GM18511 (cell line): ENCODE results near the gene FREM2.

ENCODE experiments used
- ATAC-seq: cut with Tn5 transposase; IDR thresholded peaks from one replicate; pipeline ENCODE4 v1.9.1; 2021; ENCODE audit warnings: mild to moderate bottlenecking, moderate library complexity; ENCODE audit not compliant: unreplicated experiment

FREM2 gene

GRCh38 chr13:38753878-38754277 is 67.0 kb downstream of the FREM2 start:
- no peak for ATAC-seq

- no peak for ATAC-seq
These were observed 68.9 kb downstream of the FREM2 start for GRCh38 chr13:38755793-38756192.

GRCh38 chr13:38758277-38758676 is 71.4 kb downstream of the FREM2 start:
- no peak for ATAC-seq

- no peak for ATAC-seq
These were observed 72.5 kb downstream of the FREM2 start for GRCh38 chr13:38759390-38759789.

- ATAC-seq, result no peak
These were observed 76.8 kb downstream of the FREM2 start for GRCh38 chr13:38763446-38764381.

GRCh38 chr13:38766799-38767198 is 79.9 kb downstream of the FREM2 start:
- ATAC-seq, result no peak

GRCh38 chr13:38767506-38768265 is 80.8 kb downstream of the FREM2 start:
- ATAC-seq, result no peak

- no peak for ATAC-seq
These were observed 82.6 kb downstream of the FREM2 start for GRCh38 chr13:38769526-38769925.

- no peak for ATAC-seq
These were observed 88.2 kb downstream of the FREM2 start for GRCh38 chr13:38775085-38775484.

GRCh38 chr13:38777347-38778119 is 90.7 kb downstream of the FREM2 start:
- ATAC-seq, result no peak

GRCh38 chr13:38781539-38781938 is 94.7 kb downstream of the FREM2 start:
- ATAC-seq, result no peak

- no peak for ATAC-seq
These were observed 97.4 kb downstream of the FREM2 start for GRCh38 chr13:38784036-38784880.

- ATAC-seq, result no peak
These were observed 98.2 kb downstream of the FREM2 start for GRCh38 chr13:38785042-38785441.

- ATAC-seq, result no peak
These were observed 98.6 kb downstream of the FREM2 start for GRCh38 chr13:38785490-38785889.

GRCh38 chr13:38787550-38787949 is 100.7 kb downstream of the FREM2 start:
- ATAC-seq, result no peak

- no peak for ATAC-seq
These were observed 110.0 kb downstream of the FREM2 start for GRCh38 chr13:38796890-38797289.

GRCh38 chr13:38803531-38803930 is 116.7 kb downstream of the FREM2 start:
- no peak for ATAC-seq

- no peak for ATAC-seq
These were observed 117.2 kb downstream of the FREM2 start for GRCh38 chr13:38804061-38804460.

- ATAC-seq, result no peak
These were observed 117.7 kb downstream of the FREM2 start for GRCh38 chr13:38804536-38804935.

- ATAC-seq, result no peak
These were observed 127.5 kb downstream of the FREM2 start for GRCh38 chr13:38814331-38814730.
